Stimulated activated CD4-positive, alpha-beta T cell treated with anti-CD3 and anti-CD28 coated beads, Interleukin-2, amount 100 ng/mL, for 48 hours (primary cell): Measurements from ENCODE around the gene PPP6R3.

ENCODE experiments used
- DNase-seq, 2 donors: peaks; one replicate each; pipeline ENCODE4 v3.0.0-alpha.2; 2020

PPP6R3 gene

GRCh38 chr11:68498321-68498720, 37.8 kb downstream of the PPP6R3 start:
- no peak for DNase-seq

- DNase-seq: no peak
Measured at GRCh38 chr11:68498903-68499883, 38.6 kb downstream of the PPP6R3 start.

- DNase-seq: no peak
Measured at GRCh38 chr11:68500206-68500605, 39.7 kb downstream of the PPP6R3 start.

- DNase-seq: no peak
Measured at GRCh38 chr11:68501813-68502212, 41.3 kb downstream of the PPP6R3 start.

- no peak for DNase-seq
Measured at GRCh38 chr11:68503251-68503687, 42.7 kb downstream of the PPP6R3 start.

GRCh38 chr11:68503792-68504191, 43.2 kb downstream of the PPP6R3 start:
- no peak for DNase-seq

- no peak for DNase-seq
Measured at GRCh38 chr11:68504432-68505066, 44.0 kb downstream of the PPP6R3 start.

- DNase-seq: no peak
Measured at GRCh38 chr11:68505596-68505995, 45.0 kb downstream of the PPP6R3 start.

- DNase-seq: no peak
Measured at GRCh38 chr11:68506908-68507307, 46.4 kb downstream of the PPP6R3 start.

- DNase-seq: no peak
Measured at GRCh38 chr11:68508425-68508824, 47.9 kb downstream of the PPP6R3 start.

- DNase-seq: no peak
Measured at GRCh38 chr11:68509066-68509465, 48.5 kb downstream of the PPP6R3 start.

GRCh38 chr11:68513930-68514487, 53.5 kb downstream of the PPP6R3 start:
- DNase-seq: no peak

- DNase-seq: no peak
Measured at GRCh38 chr11:68517121-68517741, 56.7 kb downstream of the PPP6R3 start.

- DNase-seq: no peak
Measured at GRCh38 chr11:68518191-68518590, 57.6 kb downstream of the PPP6R3 start.

- no peak for DNase-seq
Measured at GRCh38 chr11:68521969-68522652, 61.6 kb downstream of the PPP6R3 start.

- DNase-seq: no peak
Measured at GRCh38 chr11:68523033-68523432, 62.5 kb downstream of the PPP6R3 start.

- DNase-seq: no peak
Measured at GRCh38 chr11:68523743-68524142, 63.2 kb downstream of the PPP6R3 start.

- DNase-seq: no peak
Measured at GRCh38 chr11:68524213-68524612, 63.7 kb downstream of the PPP6R3 start.

- no peak for DNase-seq
Measured at GRCh38 chr11:68524681-68525080, 64.1 kb downstream of the PPP6R3 start.

GRCh38 chr11:68525336-68525735, 64.8 kb downstream of the PPP6R3 start:
- DNase-seq: no peak

GRCh38 chr11:68525930-68526329, 65.4 kb downstream of the PPP6R3 start:
- no peak for DNase-seq

- no peak for DNase-seq
Measured at GRCh38 chr11:68527585-68527984, 67.0 kb downstream of the PPP6R3 start.

GRCh38 chr11:68528630-68529029, 68.1 kb downstream of the PPP6R3 start:
- no peak for DNase-seq
